Coronary artery (tissue), 2 donors: ENCODE data around the gene DOK1.

Source experiments
- DNase-seq: peaks from one replicate; pipeline ENCODE4 v3.0.0-alpha.2; 2017; ENCODE audit warnings: low spot score
- H3K27ac ChIP-seq, 2 donors: fragments of 200-600 bp; sonication (generic); one replicate each; pipeline ENCODE4 v1.5.1; 2016 to 2019
- H3K4me3 ChIP-seq: fragments of 200-600 bp; sonication (generic); 2 replicates; pipeline ENCODE4 v1.5.1; 2016; ENCODE audit warnings: mild to moderate bottlenecking, moderate library complexity
- CTCF ChIP-seq: fragments of 200-600 bp; sonication (generic); IDR thresholded peaks from one replicate; pipeline ENCODE4 v1.5.1; 2019; ENCODE audit warnings: antibody characterized with exemption

DOK1 gene

GRCh38 chr2:74532222-74532621, 22.3 kb upstream of the DOK1 start:
- Histone ChIP-seq H3K4me3 (no peak overlapping the region), H3K27ac (no peak overlapping the region)
- no peak for TF ChIP-seq CTCF
- no peak for DNase-seq

DNA sequence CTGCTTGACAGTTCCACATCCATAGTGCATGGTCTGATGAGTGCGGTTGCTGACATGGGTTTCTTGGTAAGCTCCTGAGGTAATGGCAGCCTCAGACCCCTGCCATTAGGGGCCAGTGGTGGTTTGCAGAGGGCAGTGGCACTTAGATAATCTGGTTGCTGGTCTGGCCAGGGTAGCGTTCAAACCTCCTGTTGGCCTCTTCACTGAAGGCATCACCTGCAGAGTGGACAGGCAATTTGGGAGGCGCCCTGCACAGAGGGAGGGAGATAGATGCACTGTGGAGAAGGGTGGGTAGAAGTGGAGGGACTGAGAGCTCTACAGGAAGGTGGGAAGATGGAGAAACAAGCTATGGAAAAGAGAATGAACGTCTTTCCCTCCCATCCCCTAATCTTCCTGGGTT, 21.1 kb upstream of the DOK1 start:
- no peak for DNase-seq
- Histone ChIP-seq H3K4me3 (no peak overlapping the region), H3K27ac (no peak overlapping the region)
- TF ChIP-seq CTCF = no peak

GRCh38 chr2:74534411-74534810, 20.1 kb upstream of the DOK1 start:
- H3K27ac ChIP-seq = no peak overlapping the region
- DNase-seq = no peak
- no peak for TF ChIP-seq CTCF
- H3K4me3 ChIP-seq = no peak overlapping the region

DNA sequence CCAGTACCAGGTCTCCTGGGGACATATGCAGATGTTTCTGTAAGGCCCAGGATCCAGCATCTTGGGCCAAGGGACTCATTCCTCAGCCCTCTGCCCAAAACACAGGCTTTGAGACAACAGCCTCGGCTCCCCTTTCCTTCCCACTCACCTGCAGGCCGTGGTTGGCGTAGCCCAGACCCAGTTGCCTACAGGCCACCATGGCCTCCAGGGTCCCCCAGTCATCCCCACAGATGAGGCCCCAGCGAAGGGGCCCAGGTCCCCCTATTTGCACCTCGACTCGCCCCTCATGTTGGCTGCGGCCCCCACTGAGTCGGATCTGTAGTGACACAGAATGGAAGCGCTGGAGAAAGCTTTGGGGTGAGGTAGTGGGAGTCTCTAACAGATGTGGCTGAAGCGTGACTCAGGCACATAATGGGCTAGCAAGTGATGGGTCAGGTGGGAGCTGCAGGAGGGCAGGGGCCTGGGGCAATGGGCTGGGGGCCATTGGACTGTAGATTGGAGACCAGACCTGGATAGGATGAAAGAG, 19.0 kb upstream of the DOK1 start:
- TF ChIP-seq CTCF = no peak
- DNase-seq = no peak
- Histone ChIP-seq H3K4me3 (no peak overlapping the region), H3K27ac (no peak overlapping the region)

GRCh38 chr2:74536166-74536950, 18.2 kb upstream of the DOK1 start:
- no peak for DNase-seq
- no peak overlapping the region for H3K27ac ChIP-seq
- no peak for TF ChIP-seq CTCF

DNA sequence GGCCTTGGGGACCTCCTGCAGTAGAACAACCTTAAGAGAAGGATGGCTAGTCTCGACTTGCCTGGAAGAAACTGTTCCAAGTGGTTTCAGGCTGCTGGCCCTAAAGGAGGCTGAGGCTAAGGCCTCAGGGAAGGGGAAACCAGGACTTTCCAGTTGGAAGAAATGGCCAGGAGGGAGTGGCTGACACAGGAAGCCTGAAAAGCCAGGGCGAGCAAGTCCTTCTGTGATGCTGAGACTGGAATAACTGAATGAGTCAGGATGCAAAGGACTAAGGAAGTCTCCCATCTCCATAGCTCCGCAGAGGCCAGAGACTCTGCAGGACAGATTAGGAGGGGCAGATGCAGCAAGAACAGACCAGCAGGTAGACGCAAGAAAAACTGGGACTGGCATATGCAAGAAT, 17.4 kb upstream of the DOK1 start:
- H3K27ac ChIP-seq = no peak overlapping the region
- no peak overlapping the region for H3K4me3 ChIP-seq
- DNase-seq = no peak
- no peak for TF ChIP-seq CTCF

More at GRCh38 chr2:74536166-74536950, 18.2 kb upstream of the DOK1 start:
- H3K4me3 ChIP-seq = no peak overlapping the region

DNA sequence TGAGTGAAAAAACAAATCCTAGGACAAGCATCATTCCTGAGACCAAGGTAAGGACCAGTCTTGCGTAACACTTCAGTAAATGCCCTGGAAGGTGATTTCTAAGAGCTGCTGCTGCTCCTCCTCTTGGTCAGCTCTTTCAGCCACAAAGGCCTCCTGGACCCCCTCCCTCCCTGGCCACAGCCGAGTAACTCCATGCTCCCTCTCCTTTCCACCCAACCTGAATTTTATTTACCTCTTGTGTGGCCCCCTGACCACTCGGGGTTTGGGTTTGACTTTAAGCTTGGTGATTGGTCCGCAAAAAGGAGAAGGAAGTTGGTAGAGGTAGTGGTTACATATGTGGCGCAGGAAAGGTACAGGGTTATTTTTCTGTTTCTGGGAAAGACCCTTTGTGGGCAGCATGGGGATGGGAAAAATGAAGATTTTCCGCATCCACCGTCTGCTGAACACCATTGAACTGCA, 15.6 kb upstream of the DOK1 start:
- H3K4me3 ChIP-seq = no peak overlapping the region
- H3K27ac ChIP-seq = no peak overlapping the region
- no peak for DNase-seq
- TF ChIP-seq CTCF = no peak
